ENCODE data around the gene RASL10B.

DNA sequence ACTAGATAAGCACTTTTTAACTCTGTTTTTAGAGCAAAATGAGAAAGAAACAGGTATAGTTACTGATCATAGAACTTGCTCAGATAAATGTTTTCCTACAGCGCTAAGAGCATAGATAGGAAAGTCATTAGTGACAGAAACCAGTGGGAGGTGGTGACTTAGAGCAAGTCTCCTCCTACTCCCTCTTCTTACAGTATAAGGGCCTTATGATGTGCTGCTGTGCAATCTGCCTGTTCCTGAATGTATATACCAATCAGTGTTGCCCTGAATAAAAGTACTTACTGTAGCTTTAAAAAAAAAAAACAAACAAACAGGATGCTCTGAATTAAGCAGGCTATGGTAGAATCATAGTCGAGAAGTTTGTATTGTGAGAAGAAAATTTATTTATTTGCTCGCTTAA is 23.3 kb upstream of the RASL10B start:
- TF ChIP-seq, protein P1, sequence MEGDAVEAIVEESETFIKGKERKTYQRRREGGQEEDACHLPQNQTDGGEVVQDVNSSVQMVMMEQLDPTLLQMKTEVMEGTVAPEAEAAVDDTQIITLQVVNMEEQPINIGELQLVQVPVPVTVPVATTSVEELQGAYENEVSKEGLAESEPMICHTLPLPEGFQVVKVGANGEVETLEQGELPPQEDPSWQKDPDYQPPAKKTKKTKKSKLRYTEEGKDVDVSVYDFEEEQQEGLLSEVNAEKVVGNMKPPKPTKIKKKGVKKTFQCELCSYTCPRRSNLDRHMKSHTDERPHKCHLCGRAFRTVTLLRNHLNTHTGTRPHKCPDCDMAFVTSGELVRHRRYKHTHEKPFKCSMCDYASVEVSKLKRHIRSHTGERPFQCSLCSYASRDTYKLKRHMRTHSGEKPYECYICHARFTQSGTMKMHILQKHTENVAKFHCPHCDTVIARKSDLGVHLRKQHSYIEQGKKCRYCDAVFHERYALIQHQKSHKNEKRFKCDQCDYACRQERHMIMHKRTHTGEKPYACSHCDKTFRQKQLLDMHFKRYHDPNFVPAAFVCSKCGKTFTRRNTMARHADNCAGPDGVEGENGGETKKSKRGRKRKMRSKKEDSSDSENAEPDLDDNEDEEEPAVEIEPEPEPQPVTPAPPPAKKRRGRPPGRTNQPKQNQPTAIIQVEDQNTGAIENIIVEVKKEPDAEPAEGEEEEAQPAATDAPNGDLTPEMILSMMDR (IDR thresholded peaks at IDR 0.05) = no peak
- TF ChIP-seq EZH2 (IDR thresholded peaks at IDR 0.05) (no peak), EZH2phosphoT487 (IDR thresholded peaks at IDR 0.05) (no peak)

Data from neural progenitor cell (in vitro differentiated cells).